Activated T-helper 9 cell treated with anti-CD3 and anti-CD28 coated beads, Interleukin-2, amount 50 U/mL, for 16 hours (primary cell): Measurements from ENCODE around the gene SNX19.
"Not testable (repeated sequence)": the region's sequence is repeated elsewhere in the genome, so short reads cannot be mapped to it uniquely, and the experiment has no call there.

ENCODE experiments used
- DNase-seq: peaks from one replicate; pipeline ENCODE4 v3.0.0-alpha.2; 2020; ENCODE audit warnings: low read depth

The SNX19 gene

GRCh38 chr11:130916238-130916855 is at the start of gene SNX19:
SNX19 (minus strand) TSS chr11:130916479; CDS start chr11:130915939, 540 bp downstream.
- peak; percentile 86 for DNase-seq

GRCh38 chr11:130964058-130964792 is 47.9 kb upstream of the SNX19 start:
- DNase-seq, result no peak

- no peak for DNase-seq
These were observed 31.6 kb upstream of the SNX19 start for GRCh38 chr11:130947889-130948288.

GRCh38 chr11:130947481-130947880 is 31.2 kb upstream of the SNX19 start:
- DNase-seq, result no peak

- DNase-seq, result no peak
These were observed 30.8 kb upstream of the SNX19 start for GRCh38 chr11:130947058-130947457.

GRCh38 chr11:130945896-130946295 is 29.6 kb upstream of the SNX19 start:
- DNase-seq, result no peak

- DNase-seq, result no peak
These were observed 24.4 kb upstream of the SNX19 start for GRCh38 chr11:130940706-130941105.

- no peak for DNase-seq
These were observed 20.8 kb upstream of the SNX19 start for GRCh38 chr11:130937051-130937450.

GRCh38 chr11:130932086-130932712 is 15.9 kb upstream of the SNX19 start:
- DNase-seq, result no peak

GRCh38 chr11:130924750-130925149 is 8.5 kb upstream of the SNX19 start:
- no peak for DNase-seq

- not testable (repeated sequence) for DNase-seq
These were observed 4.3 kb upstream of the SNX19 start for GRCh38 chr11:130920612-130921011.

- no peak for DNase-seq
These were observed 1.8 kb upstream of the SNX19 start for GRCh38 chr11:130918081-130918480.

GRCh38 chr11:130916910-130917309 is 631 bp upstream of the SNX19 start:
- DNase-seq, result no peak

GRCh38 chr11:130915603-130916237 is 559 bp downstream of the SNX19 start:
- no peak for DNase-seq

GRCh38 chr11:130913268-130913667 is 3.0 kb downstream of the SNX19 start:
- DNase-seq, result no peak

- DNase-seq, result no peak
These were observed 3.7 kb downstream of the SNX19 start for GRCh38 chr11:130912552-130912951.

- no peak for DNase-seq
These were observed 5.0 kb downstream of the SNX19 start for GRCh38 chr11:130911306-130911705.

- no peak for DNase-seq
These were observed 6.6 kb downstream of the SNX19 start for GRCh38 chr11:130909650-130910049.

GRCh38 chr11:130908770-130909625 is 7.3 kb downstream of the SNX19 start:
- DNase-seq, result no peak

GRCh38 chr11:130908061-130908460 is 8.2 kb downstream of the SNX19 start:
- no peak for DNase-seq

GRCh38 chr11:130907229-130907628 is 9.1 kb downstream of the SNX19 start:
- DNase-seq, result no peak

- no peak for DNase-seq
These were observed 9.7 kb downstream of the SNX19 start for GRCh38 chr11:130906616-130907015.
